ENCODE measurements around the gene CYSLTR2.

DNA sequence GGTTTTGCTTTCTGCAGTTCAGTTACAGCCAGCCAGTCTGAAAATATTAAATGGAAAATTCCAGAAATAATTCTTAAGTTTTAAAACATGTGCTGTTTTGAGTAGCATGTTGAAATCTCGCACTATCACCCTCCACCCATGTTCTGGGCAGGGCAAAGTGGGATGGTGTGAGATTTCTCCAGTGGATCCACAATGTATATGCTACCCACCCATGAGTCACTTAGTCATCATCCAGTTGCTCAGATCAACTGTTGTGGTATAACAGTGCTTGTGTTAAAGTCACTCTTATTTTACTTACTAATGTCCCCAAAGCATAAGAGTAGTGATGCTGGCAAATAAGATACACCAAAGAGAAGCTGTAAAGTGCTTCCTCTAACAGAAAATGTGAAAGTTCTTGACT is 56.4 kb downstream of the CYSLTR2 start:
- TF ChIP-seq, protein P1, sequence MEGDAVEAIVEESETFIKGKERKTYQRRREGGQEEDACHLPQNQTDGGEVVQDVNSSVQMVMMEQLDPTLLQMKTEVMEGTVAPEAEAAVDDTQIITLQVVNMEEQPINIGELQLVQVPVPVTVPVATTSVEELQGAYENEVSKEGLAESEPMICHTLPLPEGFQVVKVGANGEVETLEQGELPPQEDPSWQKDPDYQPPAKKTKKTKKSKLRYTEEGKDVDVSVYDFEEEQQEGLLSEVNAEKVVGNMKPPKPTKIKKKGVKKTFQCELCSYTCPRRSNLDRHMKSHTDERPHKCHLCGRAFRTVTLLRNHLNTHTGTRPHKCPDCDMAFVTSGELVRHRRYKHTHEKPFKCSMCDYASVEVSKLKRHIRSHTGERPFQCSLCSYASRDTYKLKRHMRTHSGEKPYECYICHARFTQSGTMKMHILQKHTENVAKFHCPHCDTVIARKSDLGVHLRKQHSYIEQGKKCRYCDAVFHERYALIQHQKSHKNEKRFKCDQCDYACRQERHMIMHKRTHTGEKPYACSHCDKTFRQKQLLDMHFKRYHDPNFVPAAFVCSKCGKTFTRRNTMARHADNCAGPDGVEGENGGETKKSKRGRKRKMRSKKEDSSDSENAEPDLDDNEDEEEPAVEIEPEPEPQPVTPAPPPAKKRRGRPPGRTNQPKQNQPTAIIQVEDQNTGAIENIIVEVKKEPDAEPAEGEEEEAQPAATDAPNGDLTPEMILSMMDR (conservative IDR thresholded peaks at IDR 0.05 in 1 of 2, IDR thresholded peaks at IDR 0.05 in 1 of 2; ENCODE audit: low read depth in 1 of 2, low read length in 2 of 2) = no peak
- no peak for TF ChIP-seq EZH2 (IDR thresholded peaks at IDR 0.05; ENCODE audit: low read length, missing control alignments)

Data from fibroblast of lung (primary cell).